ENCODE measurements around the gene CHMP1A.

GRCh38 chr16:89605186-89605970, 52.1 kb downstream of the CHMP1A start:
- TF ChIP-seq CTCF (conservative IDR thresholded peaks at IDR 0.05; ENCODE audit: low read depth in 2 of 2) (no peak), REST (IDR thresholded peaks at IDR 0.05; ENCODE audit: unreplicated experiment) (no peak), EZH2 (IDR thresholded peaks at IDR 0.05; ENCODE audit: low read depth, unreplicated experiment) (no peak), EZH2phosphoT487 (IDR thresholded peaks at IDR 0.05; ENCODE audit: unreplicated experiment) (no peak), POLR2AphosphoS5 (IDR thresholded peaks at IDR 0.05; ENCODE audit: low read depth) (no peak), JUNB (IDR thresholded peaks at IDR 0.05; ENCODE audit: unreplicated experiment) (no peak), ETS1 (IDR thresholded peaks at IDR 0.05) (no peak), NANOG (IDR thresholded peaks at IDR 0.05; ENCODE audit: borderline replicate concordance) (no peak), ZNF331 (CRISPR knock-in tag; IDR thresholded peaks at IDR 0.05; ENCODE audit: low read depth) (no peak), CREB1 (CRISPR knock-in tag; IDR thresholded peaks at IDR 0.05; ENCODE audit: low read depth) (no peak), ZNF462 (CRISPR knock-in tag; IDR thresholded peaks at IDR 0.05) (no peak)

Data from GM23338 (cell line).